ENCODE measurements around the gene RAD51B.

- TF ChIP-seq ZBTB7A (CRISPR knock-in tag; IDR thresholded peaks at IDR 0.05) (no peak), KDM1A (CRISPR knock-in tag; IDR thresholded peaks at IDR 0.05) (no peak), PAX8 (CRISPR knock-in tag; IDR thresholded peaks at IDR 0.05; ENCODE audit: borderline replicate concordance) (no peak), ZNF740 (CRISPR knock-in tag; IDR thresholded peaks at IDR 0.05) (no peak)
Measured at GRCh38 chr14:68247676-68248268, 428.2 kb downstream of the RAD51B start.

Measured in HepG2 (cell line).